Duodenal mucosa (tissue), 2 donors: ENCODE measurements around the gene INO80.

Experiments
- H3K27ac ChIP-seq: one replicate; pipeline ENCODE4 v1.7.0; 2013; ENCODE audit warnings: low read depth, low read length
- H3K27me3 ChIP-seq, 2 donors: one replicate each; pipeline ENCODE4 v1.7.0; 2013; ENCODE audit warnings: low read length in 2 of 2, control low read depth in 1 of 2; ENCODE audit not compliant: insufficient read depth in 2 of 2, control insufficient read depth in 1 of 2
- H3K36me3 ChIP-seq, 2 donors: one replicate each; pipeline ENCODE4 v1.7.0; 2013; ENCODE audit warnings: low read length in 2 of 2, control low read depth in 1 of 2; ENCODE audit not compliant: insufficient read depth in 2 of 2, control insufficient read depth in 1 of 2
- H3K4me1 ChIP-seq, 2 donors: one replicate each; pipeline ENCODE4 v1.7.0; 2013; ENCODE audit warnings: low read length in 2 of 2, control low read depth in 1 of 2; ENCODE audit not compliant: insufficient read depth in 2 of 2, control insufficient read depth in 1 of 2
- H3K4me3 ChIP-seq, 2 donors: one replicate each; pipeline ENCODE4 v1.7.0; 2013; ENCODE audit warnings: low read length in 2 of 2, low read depth in 1 of 2
- H3K9ac ChIP-seq, 2 donors: one replicate each; pipeline ENCODE4 v1.7.0; 2013; ENCODE audit warnings: low read length in 2 of 2, low read depth in 1 of 2
- H3K9me3 ChIP-seq, 2 donors: one replicate each; pipeline ENCODE4 v1.7.0; 2013; ENCODE audit warnings: low read length in 2 of 2, control low read depth in 1 of 2; ENCODE audit not compliant: control insufficient read depth in 1 of 2

The INO80 gene

GRCh38 chr15:41024885-41025284 lies 91.2 kb downstream of the INO80 start:
- Histone ChIP-seq H3K27ac (no peak overlapping the region), H3K9me3 (no peaks in the 10 kb centered on the region), H3K4me3 (no peak overlapping the region), H3K9ac (no peak overlapping the region), H3K4me1 (no peaks in the 10 kb centered on the region), H3K36me3 (peaks cover 13 to 66% of the 10 kb centered on the region in 2 donors), H3K27me3 (no peaks in the 10 kb centered on the region)

GRCh38 chr15:41024131-41024530 lies 91.9 kb downstream of the INO80 start:
- Histone ChIP-seq H3K9me3 (no peaks in the 10 kb centered on the region), H3K27ac (no peak overlapping the region), H3K36me3 (peaks cover 8 to 60% of the 10 kb centered on the region in 2 donors), H3K4me3 (no peak overlapping the region), H3K4me1 (no peaks in the 10 kb centered on the region), H3K9ac (no peak overlapping the region), H3K27me3 (no peaks in the 10 kb centered on the region)

- peaks cover 3 to 6% of the 10 kb centered on the region in 2 donors for H3K4me1 ChIP-seq
- no peak overlapping the region for H3K9ac ChIP-seq
- no peak overlapping the region for H3K4me3 ChIP-seq
- peaks cover 8 to 49% of the 10 kb centered on the region in 2 donors for H3K36me3 ChIP-seq
- H3K27ac ChIP-seq: no peak overlapping the region
- H3K27me3 ChIP-seq: no peaks in the 10 kb centered on the region
- no peaks in the 10 kb centered on the region for H3K9me3 ChIP-seq
Measured at GRCh38 chr15:41022487-41023090, 93.5 kb downstream of the INO80 start.

GRCh38 chr15:41020829-41021228 lies 95.3 kb downstream of the INO80 start:
- H3K9me3 ChIP-seq: no peaks in the 10 kb centered on the region
- H3K4me1 ChIP-seq: peaks cover 7 to 15% of the 10 kb centered on the region in 2 donors
- no peaks in the 10 kb centered on the region for H3K27me3 ChIP-seq
- H3K36me3 ChIP-seq: peaks cover 15 to 43% of the 10 kb centered on the region in 2 donors
- H3K9ac ChIP-seq: no peak overlapping the region
- H3K4me3 ChIP-seq: no peak overlapping the region
- H3K27ac ChIP-seq: no peak overlapping the region

GRCh38 chr15:41020311-41020710 lies 95.8 kb downstream of the INO80 start:
- Histone ChIP-seq H3K27me3 (no peaks in the 10 kb centered on the region), H3K36me3 (peaks cover 15 to 42% of the 10 kb centered on the region in 2 donors), H3K27ac (no peak overlapping the region), H3K4me1 (peaks cover 7 to 15% of the 10 kb centered on the region in 2 donors), H3K9ac (no peak overlapping the region), H3K4me3 (no peak overlapping the region), H3K9me3 (no peaks in the 10 kb centered on the region)

- Histone ChIP-seq H3K9me3 (no peaks in the 10 kb centered on the region), H3K27ac (no peak overlapping the region), H3K4me3 (no peak overlapping the region), H3K27me3 (no peaks in the 10 kb centered on the region), H3K9ac (no peak overlapping the region), H3K36me3 (peaks cover 17 to 37% of the 10 kb centered on the region in 2 donors), H3K4me1 (peaks cover 7 to 19% of the 10 kb centered on the region in 2 donors)
Measured at GRCh38 chr15:41019174-41019573, 96.9 kb downstream of the INO80 start.

- Histone ChIP-seq H3K9ac (no peak overlapping the region), H3K27me3 (no peaks in the 10 kb centered on the region), H3K27ac (no peak overlapping the region), H3K36me3 (peaks cover 17 to 43% of the 10 kb centered on the region in 2 donors), H3K4me3 (no peak overlapping the region), H3K4me1 (peaks cover 7 to 22% of the 10 kb centered on the region in 2 donors), H3K9me3 (no peaks in the 10 kb centered on the region)
Measured at GRCh38 chr15:41018534-41018933, 97.5 kb downstream of the INO80 start.

- no peaks in the 10 kb centered on the region for H3K27me3 ChIP-seq
- no peak overlapping the region for H3K4me3 ChIP-seq
- H3K4me1 ChIP-seq: peaks cover 10 to 22% of the 10 kb centered on the region in 2 donors
- no peaks in the 10 kb centered on the region for H3K9me3 ChIP-seq
- no peak overlapping the region for H3K27ac ChIP-seq
- H3K9ac ChIP-seq: no peak overlapping the region
- peaks cover 20 to 42% of the 10 kb centered on the region in 2 donors for H3K36me3 ChIP-seq
Measured at GRCh38 chr15:41017066-41017735, 98.9 kb downstream of the INO80 start.

- H3K9me3 ChIP-seq: no peaks in the 10 kb centered on the region
- H3K27me3 ChIP-seq: no peaks in the 10 kb centered on the region
- H3K4me1 ChIP-seq: peaks cover 26 to 40% of the 10 kb centered on the region in 2 donors
- H3K27ac ChIP-seq: no peak overlapping the region
- no peak overlapping the region for H3K4me3 ChIP-seq
- no peak overlapping the region for H3K9ac ChIP-seq
- peaks cover 20 to 29% of the 10 kb centered on the region in 2 donors for H3K36me3 ChIP-seq
Measured at GRCh38 chr15:41013691-41014414, 102.2 kb downstream of the INO80 start.
